Activated CD4-positive, alpha-beta memory T cell treated with anti-CD3 and anti-CD28 coated beads, Interleukin-2, amount 10 ng/mL, durations not matched to agents 7 days and 5 days (primary cell): ENCODE data around the gene ATXN10. TPM values are rescaled to one million over a fixed set of nuclear protein-coding genes. Genes with fewer than 3 reads are reported as not detected.
"Not testable (repeated sequence)": the region's sequence is repeated elsewhere in the genome, so short reads cannot be mapped to it uniquely, and the experiment has no call there.

Experiments
- CTCF ChIA-PET: fragments of 350-600 bp; sonication (Branson Sonifier 250); formaldehyde crosslinking; loops from one replicate; lab custom pipeline; 2021; ENCODE audit warnings: antibody characterized with exemption, inconsistent platforms; lab: Charles Lee
- POLR2A ChIA-PET: fragments of 350-600 bp; sonication (Branson Sonifier 250); formaldehyde crosslinking; loops from one replicate; lab custom pipeline; 2021; ENCODE audit warnings: antibody characterized with exemption; lab: Charles Lee
- DNase-seq: peaks from one replicate; pipeline ENCODE4 v3.0.0-alpha.2; 2020
- H3K27ac Mint-ChIP-seq: one replicate; pipeline ENCODE4 v1.8.0; 2021; ENCODE audit warnings: mild to moderate bottlenecking, mixed read lengths
- H3K27me3 Mint-ChIP-seq: one replicate; pipeline ENCODE4 v1.8.0; 2021; ENCODE audit warnings: mixed read lengths
- H3K36me3 Mint-ChIP-seq: one replicate; pipeline ENCODE4 v1.8.0; 2021; ENCODE audit warnings: low read depth, mixed read lengths
- H3K4me1 Mint-ChIP-seq: one replicate; pipeline ENCODE4 v1.8.0; 2021; ENCODE audit warnings: mixed read lengths
- H3K4me3 Mint-ChIP-seq: one replicate; pipeline ENCODE4 v1.8.0; 2021; ENCODE audit warnings: mild to moderate bottlenecking, mixed read lengths
- H3K9me3 Mint-ChIP-seq: one replicate; pipeline ENCODE4 v1.8.0; 2021; ENCODE audit warnings: mixed read lengths
- total RNA-seq, 2 experiments: library from RNA; stranded (reverse); gene quantifications; one replicate each; pipeline ENCODE4 v1.2.3, GENCODE V29; 2021

The ATXN10 gene
- total RNA-seq, result 10 to 100 TPM; 84.5 to 92.6 TPM

GRCh38 chr22:45671783-45672563 is at the start of gene ATXN10:
ATXN10 (plus strand) TSS chr22:45671834; CDS start chr22:45672064, 230 bp downstream.
- H3K27me3 Mint-ChIP-seq, result peaks cover 7% of the 10 kb centered on the region
- peak within 1 kb of the TSS; percentile 69 for H3K27ac Mint-ChIP-seq
- peak; percentile 73 for DNase-seq
- H3K36me3 Mint-ChIP-seq, result peaks cover 12% of the 10 kb centered on the region
- CTCF ChIA-PET, result no interaction called here
- H3K4me1 Mint-ChIP-seq, result peaks cover 31% of the 10 kb centered on the region
- H3K9me3 Mint-ChIP-seq, result no peaks in the 10 kb centered on the region
- POLR2A ChIA-PET, result interaction anchor here (0.6 to 2.0 kb wide), 5 partner anchors 14 to 364 kb away, joined by 3 to 5 read pairs (median 3); no protein-coding TSS in a partner anchor
- peak within 1 kb of the TSS; percentile 89 for H3K4me3 Mint-ChIP-seq

- Mint-ChIP-seq H3K36me3 (no peaks in the 10 kb centered on the region), H3K9me3 (peaks cover 3% of the 10 kb centered on the region), H3K27me3 (peaks cover 10% of the 10 kb centered on the region), H3K4me1 (peaks cover 13% of the 10 kb centered on the region), H3K4me3 (no peak overlapping the region), H3K27ac (no peak overlapping the region)
- no peak for DNase-seq
- POLR2A ChIA-PET, result no interaction called here
- CTCF ChIA-PET, result no interaction called here
These were observed 49.6 kb upstream of the ATXN10 start for GRCh38 chr22:45621836-45622600.

GRCh38 chr22:45623464-45624145 is 48.0 kb upstream of the ATXN10 start:
- POLR2A ChIA-PET, H3K9me3 Mint-ChIP-seq, CTCF ChIA-PET: not testable (repeated sequence)

GRCh38 chr22:45626198-45626651 is 45.4 kb upstream of the ATXN10 start:
- Mint-ChIP-seq H3K27me3 (peaks cover 21% of the 10 kb centered on the region), H3K4me1 (peaks cover 13% of the 10 kb centered on the region), H3K36me3 (no peaks in the 10 kb centered on the region), H3K27ac (no peak overlapping the region), H3K9me3 (no peaks in the 10 kb centered on the region), H3K4me3 (no peak overlapping the region)
- ChIA-PET CTCF (no interaction called here), POLR2A (no interaction called here)
- DNase-seq, result no peak

More at GRCh38 chr22:45623464-45624145, 48.0 kb upstream of the ATXN10 start:
- not testable (repeated sequence) for H3K4me3 Mint-ChIP-seq, DNase-seq, H3K27me3 Mint-ChIP-seq, H3K27ac Mint-ChIP-seq, H3K4me1 Mint-ChIP-seq, H3K36me3 Mint-ChIP-seq

- H3K27ac Mint-ChIP-seq, result no peak overlapping the region
- H3K9me3 Mint-ChIP-seq, result no peaks in the 10 kb centered on the region
- H3K27me3 Mint-ChIP-seq, result peaks cover 35% of the 10 kb centered on the region
- no peak for DNase-seq
- no peaks in the 10 kb centered on the region for H3K36me3 Mint-ChIP-seq
- ChIA-PET POLR2A (no interaction called here), CTCF (interaction anchor here (0.7 kb wide), 1 partner anchor 352 kb away, joined by 4 read pairs; no protein-coding TSS in a partner anchor)
- H3K4me3 Mint-ChIP-seq, result no peak overlapping the region
- peaks cover 13% of the 10 kb centered on the region for H3K4me1 Mint-ChIP-seq
These were observed 44.0 kb upstream of the ATXN10 start for GRCh38 chr22:45627489-45628233.

GRCh38 chr22:45628515-45628914 is 43.1 kb upstream of the ATXN10 start:
- H3K27me3 Mint-ChIP-seq, result peaks cover 41% of the 10 kb centered on the region
- no peaks in the 10 kb centered on the region for H3K9me3 Mint-ChIP-seq
- H3K36me3 Mint-ChIP-seq, result no peaks in the 10 kb centered on the region
- CTCF ChIA-PET, result interaction anchor here (0.7 to 1.5 kb wide), 3 partner anchors 13 to 352 kb away, joined by 3 to 4 read pairs (median 3); no protein-coding TSS in a partner anchor
- no peak for DNase-seq
- POLR2A ChIA-PET, result no interaction called here
- no peak overlapping the region for H3K27ac Mint-ChIP-seq
- H3K4me3 Mint-ChIP-seq, result no peak overlapping the region
- peaks cover 13% of the 10 kb centered on the region for H3K4me1 Mint-ChIP-seq

GRCh38 chr22:45629469-45630089 is 42.1 kb upstream of the ATXN10 start:
- Mint-ChIP-seq H3K4me1 (peaks cover 13% of the 10 kb centered on the region), H3K4me3 (no peak overlapping the region), H3K27ac (no peak overlapping the region), H3K9me3 (no peaks in the 10 kb centered on the region), H3K36me3 (no peaks in the 10 kb centered on the region), H3K27me3 (peaks cover 51% of the 10 kb centered on the region)
- ChIA-PET POLR2A (no interaction called here), CTCF (interaction anchor here (1.2 to 1.5 kb wide), 2 partner anchors 12 to 51 kb away, joined by 3 read pairs; no protein-coding TSS in a partner anchor)
- DNase-seq, result no peak

- Mint-ChIP-seq H3K27me3 (peaks cover 56% of the 10 kb centered on the region), H3K4me3 (no peak overlapping the region), H3K27ac (no peak overlapping the region), H3K4me1 (peaks cover 13% of the 10 kb centered on the region), H3K36me3 (no peaks in the 10 kb centered on the region), H3K9me3 (no peaks in the 10 kb centered on the region)
- no peak for DNase-seq
- ChIA-PET POLR2A (no interaction called here), CTCF (no interaction called here)
These were observed 41.2 kb upstream of the ATXN10 start for GRCh38 chr22:45630436-45630835.

GRCh38 chr22:45631140-45631840 is 40.3 kb upstream of the ATXN10 start:
- DNase-seq, result no peak
- POLR2A ChIA-PET, result no interaction called here
- CTCF ChIA-PET, result no interaction called here
- Mint-ChIP-seq H3K4me3 (no peak overlapping the region), H3K4me1 (peaks cover 13% of the 10 kb centered on the region), H3K27ac (no peak overlapping the region), H3K36me3 (no peaks in the 10 kb centered on the region), H3K9me3 (no peaks in the 10 kb centered on the region), H3K27me3 (peaks cover 55% of the 10 kb centered on the region)

GRCh38 chr22:45631841-45632238 is 39.8 kb upstream of the ATXN10 start:
- no peaks in the 10 kb centered on the region for H3K9me3 Mint-ChIP-seq
- peaks cover 13% of the 10 kb centered on the region for H3K4me1 Mint-ChIP-seq
- H3K27me3 Mint-ChIP-seq, result peaks cover 58% of the 10 kb centered on the region
- POLR2A ChIA-PET, result no interaction called here
- CTCF ChIA-PET, result no interaction called here
- H3K27ac Mint-ChIP-seq, result no peak overlapping the region
- no peaks in the 10 kb centered on the region for H3K36me3 Mint-ChIP-seq
- H3K4me3 Mint-ChIP-seq, result no peak overlapping the region
- no peak for DNase-seq

GRCh38 chr22:45632791-45633515 is 38.7 kb upstream of the ATXN10 start:
- Mint-ChIP-seq H3K4me3 (no peak overlapping the region), H3K9me3 (no peaks in the 10 kb centered on the region), H3K36me3 (no peaks in the 10 kb centered on the region), H3K27me3 (peaks cover 64% of the 10 kb centered on the region), H3K27ac (no peak overlapping the region), H3K4me1 (peaks cover 13% of the 10 kb centered on the region)
- POLR2A ChIA-PET, result no interaction called here
- no peak for DNase-seq
- CTCF ChIA-PET, result interaction anchor here (0.7 kb wide), 1 partner anchor 588 kb away, joined by 3 read pairs; no protein-coding TSS in a partner anchor
